PC-9 (cell line): ENCODE data around the gene PRKCA. TPM values are rescaled to one million over a fixed set of nuclear protein-coding genes. Genes with fewer than 3 reads are reported as not detected.
A peak's percentile ranks its signal among the peaks of the same experiment; 100 is the strongest.

Experiments used
- BruUV-seq: library from RNA; stranded (reverse); fragments of 400-500 nt; replicated peaks from 2 replicates; lab custom pipeline; 2021; lab: Mats Ljungman, UMichigan
- CTCF ChIA-PET: fragments of 300-600 bp; sonication (Branson Sonifier 250); formaldehyde crosslinking; loops from one replicate; lab custom pipeline; 2022; ENCODE audit warnings: antibody characterized with exemption; lab: Charles Lee
- POLR2A ChIA-PET: fragments of 300-600 bp; sonication (Branson Sonifier 250); formaldehyde crosslinking; loops from one replicate; lab custom pipeline; 2022; ENCODE audit warnings: antibody characterized with exemption; ENCODE audit not compliant: unreplicated experiment; lab: Charles Lee
- DNase-seq, 2 experiments: peaks; one replicate each; pipeline versions ENCODE4 v3.0.0 to v3.0.0-alpha.2; 2015 to 2022; ENCODE audit warnings: mixed read lengths in 1 of 2
- H2AFZ ChIP-seq: fragments of 200-600 bp; sonication (generic); 2 replicates; pipeline ENCODE4 v1.8.1; 2017; ENCODE audit warnings: antibody characterized with exemption
- H3F3A ChIP-seq: fragments of 200-600 bp; sonication (generic); 2 replicates; pipeline ENCODE4 v1.8.1; 2017; ENCODE audit warnings: antibody characterized with exemption, mild to moderate bottlenecking, low read depth; ENCODE audit not compliant: insufficient read depth
- H3K27ac ChIP-seq: fragments of 200-600 bp; sonication (generic); 2 replicates; pipeline ENCODE4 v1.6.1; 2016; ENCODE audit warnings: mixed run types
- H3K27me3 ChIP-seq: fragments of 200-600 bp; sonication (generic); 2 replicates; pipeline ENCODE4 v1.6.1; 2016; ENCODE audit warnings: low read depth, mixed run types; ENCODE audit not compliant: insufficient read depth
- H3K36me3 ChIP-seq: fragments of 200-600 bp; sonication (generic); 2 replicates; pipeline ENCODE4 v1.6.1; 2016; ENCODE audit warnings: low read depth, mixed run types
- H3K4me1 ChIP-seq: fragments of 200-600 bp; sonication (generic); replicated peaks from 2 replicates; pipeline ENCODE4 v1.6.1; 2016; ENCODE audit warnings: mixed run types; ENCODE audit not compliant: insufficient read depth
- H3K4me2 ChIP-seq: fragments of 200-600 bp; sonication (generic); 2 replicates; pipeline ENCODE4 v1.6.1; 2017; ENCODE audit warnings: mixed run types
- H3K4me3 ChIP-seq: fragments of 200-600 bp; sonication (generic); 2 replicates; pipeline ENCODE4 v1.6.1; 2016; ENCODE audit warnings: mixed run types
- H3K79me2 ChIP-seq: fragments of 200-600 bp; sonication (generic); 2 replicates; pipeline ENCODE4 v1.6.1; 2017; ENCODE audit warnings: low read depth, mixed run types
- H3K9me2 ChIP-seq: fragments of 200-600 bp; sonication (generic); 2 replicates; pipeline ENCODE4 v1.8.1; 2017; ENCODE audit warnings: mild to moderate bottlenecking; ENCODE audit not compliant: insufficient read depth
- H3K9me3 ChIP-seq: fragments of 200-600 bp; sonication (generic); 2 replicates; pipeline ENCODE4 v1.8.1; 2016; ENCODE audit warnings: low read depth; ENCODE audit not compliant: insufficient read depth
- H4K20me1 ChIP-seq: fragments of 200-600 bp; sonication (generic); 2 replicates; pipeline ENCODE4 v1.8.1; 2017; ENCODE audit not compliant: insufficient read depth
- EZH2 ChIP-seq: fragments of 200-600 bp; sonication (generic); IDR thresholded peaks from 2 replicates; pipeline ENCODE4 v1.8.0; 2017; ENCODE audit warnings: antibody characterized with exemption, low read depth
- intact Hi-C: fragments of 100-400 bp; cut with micrococcal nuclease; formaldehyde crosslinking; loops from one replicate; pipeline ENCODE4 v1.10.0; 2022; ENCODE audit not compliant: unreplicated experiment
- total RNA-seq: library from RNA; stranded (reverse); gene quantifications from 2 replicates; pipeline ENCODE4 v1.2.3, GENCODE V29; 2021
- TF ChIP-seq, protein P1 (sequence below): fragments of 200-600 bp; sonication (generic); conservative IDR thresholded peaks from 2 replicates; pipeline ENCODE4 v1.6.1; 2017; ENCODE audit warnings: mixed run types, antibody characterized with exemption, mild to moderate bottlenecking, moderate library complexity

PRKCA gene
- total RNA-seq, 1 experiment from 2014 or later = 23.1 TPM

DNA sequence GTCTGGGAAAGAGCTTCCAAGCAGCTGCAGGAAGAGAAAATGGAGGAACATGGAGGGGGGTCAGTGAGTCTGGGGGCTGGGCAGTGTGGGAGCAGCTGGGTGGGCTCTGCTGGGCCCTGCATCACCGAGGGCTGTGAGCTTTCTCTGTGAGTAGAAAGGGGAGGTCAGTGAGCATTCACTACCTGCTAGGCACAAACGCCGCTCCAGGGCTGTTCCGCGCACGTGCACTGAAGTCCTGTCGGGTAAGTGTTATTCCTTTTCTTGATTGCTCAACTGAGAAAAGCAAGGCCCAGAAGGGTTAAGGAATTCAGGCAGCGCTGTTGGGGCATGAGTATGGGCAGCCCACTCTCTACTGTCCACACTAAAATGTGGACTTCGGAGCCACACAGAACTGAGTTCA lies 537.2 kb downstream of the PRKCA start:
- ChIA-PET POLR2A (no interaction called here), CTCF (no interaction called here)
- Histone ChIP-seq H3K36me3 (no peaks in the 10 kb centered on the region), H4K20me1 (no peaks in the 10 kb centered on the region), H3K4me3 (no peak overlapping the region), H3K9me2 (no peaks in the 10 kb centered on the region), H3K27me3 (peaks cover 60% of the 10 kb centered on the region), H3K27ac (no peak overlapping the region), H2AFZ (no peak overlapping the region), H3K79me2 (no peaks in the 10 kb centered on the region), H3K4me1 (no peaks in the 10 kb centered on the region), H3K9me3 (no peaks in the 10 kb centered on the region), H3K4me2 (no peak overlapping the region), H3F3A (no peaks in the 10 kb centered on the region)
- TF ChIP-seq EZH2 = no peak
- TF ChIP-seq, protein P1, sequence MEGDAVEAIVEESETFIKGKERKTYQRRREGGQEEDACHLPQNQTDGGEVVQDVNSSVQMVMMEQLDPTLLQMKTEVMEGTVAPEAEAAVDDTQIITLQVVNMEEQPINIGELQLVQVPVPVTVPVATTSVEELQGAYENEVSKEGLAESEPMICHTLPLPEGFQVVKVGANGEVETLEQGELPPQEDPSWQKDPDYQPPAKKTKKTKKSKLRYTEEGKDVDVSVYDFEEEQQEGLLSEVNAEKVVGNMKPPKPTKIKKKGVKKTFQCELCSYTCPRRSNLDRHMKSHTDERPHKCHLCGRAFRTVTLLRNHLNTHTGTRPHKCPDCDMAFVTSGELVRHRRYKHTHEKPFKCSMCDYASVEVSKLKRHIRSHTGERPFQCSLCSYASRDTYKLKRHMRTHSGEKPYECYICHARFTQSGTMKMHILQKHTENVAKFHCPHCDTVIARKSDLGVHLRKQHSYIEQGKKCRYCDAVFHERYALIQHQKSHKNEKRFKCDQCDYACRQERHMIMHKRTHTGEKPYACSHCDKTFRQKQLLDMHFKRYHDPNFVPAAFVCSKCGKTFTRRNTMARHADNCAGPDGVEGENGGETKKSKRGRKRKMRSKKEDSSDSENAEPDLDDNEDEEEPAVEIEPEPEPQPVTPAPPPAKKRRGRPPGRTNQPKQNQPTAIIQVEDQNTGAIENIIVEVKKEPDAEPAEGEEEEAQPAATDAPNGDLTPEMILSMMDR = no peak
- intact Hi-C loops = no loop called here
- no peak for DNase-seq
- BruUV-seq = no TSS peak

DNA sequence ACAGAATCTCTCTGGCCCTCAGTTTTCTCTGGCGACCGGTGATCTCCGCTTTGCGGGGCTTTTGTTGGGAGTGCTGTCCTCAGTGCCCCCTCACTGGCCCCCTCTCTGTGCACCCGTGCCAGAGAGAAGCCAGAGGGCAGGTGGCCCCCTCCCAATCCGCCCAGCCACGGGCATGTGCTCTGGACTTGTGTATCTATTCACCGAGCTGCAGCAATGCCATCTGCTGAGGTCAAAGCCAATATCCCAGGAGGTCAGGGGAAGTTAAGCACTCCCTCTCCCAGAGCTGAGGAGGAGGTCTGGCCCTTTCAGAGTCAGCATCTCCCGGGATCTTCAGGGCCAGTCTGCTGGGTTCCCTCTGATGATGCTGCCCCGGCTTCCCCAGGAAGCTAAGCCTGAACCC lies 537.6 kb downstream of the PRKCA start:
- no peaks in the 10 kb centered on the region for H3F3A ChIP-seq
- no peaks in the 10 kb centered on the region for H4K20me1 ChIP-seq
- no peaks in the 10 kb centered on the region for H3K4me1 ChIP-seq
- H3K9me3 ChIP-seq = no peaks in the 10 kb centered on the region
- H3K4me2 ChIP-seq = no peak overlapping the region
- no peak overlapping the region for H3K27ac ChIP-seq
- no peaks in the 10 kb centered on the region for H3K79me2 ChIP-seq
- BruUV-seq = no TSS peak
- no peak overlapping the region for H2AFZ ChIP-seq
- no peak for TF ChIP-seq EZH2
- TF ChIP-seq, protein P1 = no peak
- ChIA-PET CTCF (no interaction called here), POLR2A (no interaction called here)
- no peaks in the 10 kb centered on the region for H3K36me3 ChIP-seq
- no peak overlapping the region for H3K4me3 ChIP-seq
- peaks cover 64% of the 10 kb centered on the region for H3K27me3 ChIP-seq
- DNase-seq = no peak
- H3K9me2 ChIP-seq = no peaks in the 10 kb centered on the region
- intact Hi-C loops = no loop called here

DNA sequence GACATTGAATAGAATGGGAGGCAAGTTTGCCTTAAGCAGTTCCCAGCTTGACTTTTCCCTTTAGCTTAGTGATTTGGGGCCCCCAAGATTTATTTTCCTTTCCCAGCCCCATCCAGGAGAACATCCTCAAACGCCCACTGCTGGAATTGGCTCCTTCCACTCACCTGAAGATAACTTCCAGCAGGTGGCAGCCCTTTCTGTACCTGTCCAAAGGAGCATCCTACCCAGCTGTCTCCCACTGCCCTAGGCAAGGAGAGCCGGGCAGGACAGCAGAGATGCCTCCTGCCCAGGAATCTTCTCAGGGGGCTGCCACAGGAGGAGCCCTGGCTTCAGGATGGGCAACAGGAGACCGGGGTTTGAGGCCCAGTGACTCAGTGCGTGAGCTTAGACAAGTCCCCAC lies 538.9 kb downstream of the PRKCA start:
- H3K36me3 ChIP-seq = no peaks in the 10 kb centered on the region
- H3K4me3 ChIP-seq = no peak overlapping the region
- CTCF ChIA-PET = no interaction called here
- H3K4me2 ChIP-seq = no peak overlapping the region
- H3K4me1 ChIP-seq = no peaks in the 10 kb centered on the region
- no peaks in the 10 kb centered on the region for H3K9me2 ChIP-seq
- H3F3A ChIP-seq = no peaks in the 10 kb centered on the region
- H3K27ac ChIP-seq = no peak overlapping the region
- no peak for TF ChIP-seq EZH2
- TF ChIP-seq, protein P1 = peak; percentile 50; the same call in 1 of the 2 replicates
- peaks cover 63% of the 10 kb centered on the region for H3K27me3 ChIP-seq
- H3K9me3 ChIP-seq = no peaks in the 10 kb centered on the region
- POLR2A ChIA-PET = no interaction called here
- no TSS peak for BruUV-seq
- intact Hi-C loops = no loop called here
- H4K20me1 ChIP-seq = no peaks in the 10 kb centered on the region
- H3K79me2 ChIP-seq = no peaks in the 10 kb centered on the region
- no peak for DNase-seq
- no peak overlapping the region for H2AFZ ChIP-seq
